HepG2 (cell line): ENCODE results near the gene ZFPM1.

Source experiments
- CREB1 ChIP-seq, 2 experiments: fragments of 450-650 bp in 1 of 2; IDR thresholded peaks; 2 replicates each; pipeline ENCODE4 v1.6.1; 2016 to 2017; ENCODE audit warnings: control low read depth in 1 of 2, mild to moderate bottlenecking in 1 of 2, missing compliant biosample characterization in 1 of 2, missing genetic modification characterization in 1 of 2
- CTCF ChIP-seq: sonication (generic); formaldehyde crosslinking; IDR thresholded peaks from 2 replicates; pipeline ENCODE4 v1.5.0; 2020; ENCODE audit warnings: mild to moderate bottlenecking, missing genetic modification reagents, moderate library complexity
- SAP130 ChIP-seq: IDR thresholded peaks from 2 replicates; pipeline ENCODE4 v1.6.1; 2016; ENCODE audit warnings: low read depth
- TARDBP ChIP-seq: sonication (generic); formaldehyde crosslinking; IDR thresholded peaks from 2 replicates; pipeline ENCODE4 v1.8.0; 2022; ENCODE audit warnings: mild to moderate bottlenecking, missing genetic modification reagents
- TBL1XR1 ChIP-seq: fragments of 150-350 bp; IDR thresholded peaks from 2 replicates; pipeline ENCODE4 v1.6.1; 2014; ENCODE audit warnings: borderline replicate concordance, low read length; ENCODE audit not compliant: partially characterized antibody
- ZNF124 ChIP-seq: sonication (generic); formaldehyde crosslinking; IDR thresholded peaks from 2 replicates; pipeline ENCODE4 v1.4.0; 2020; ENCODE audit warnings: missing genetic modification reagents

DNA sequence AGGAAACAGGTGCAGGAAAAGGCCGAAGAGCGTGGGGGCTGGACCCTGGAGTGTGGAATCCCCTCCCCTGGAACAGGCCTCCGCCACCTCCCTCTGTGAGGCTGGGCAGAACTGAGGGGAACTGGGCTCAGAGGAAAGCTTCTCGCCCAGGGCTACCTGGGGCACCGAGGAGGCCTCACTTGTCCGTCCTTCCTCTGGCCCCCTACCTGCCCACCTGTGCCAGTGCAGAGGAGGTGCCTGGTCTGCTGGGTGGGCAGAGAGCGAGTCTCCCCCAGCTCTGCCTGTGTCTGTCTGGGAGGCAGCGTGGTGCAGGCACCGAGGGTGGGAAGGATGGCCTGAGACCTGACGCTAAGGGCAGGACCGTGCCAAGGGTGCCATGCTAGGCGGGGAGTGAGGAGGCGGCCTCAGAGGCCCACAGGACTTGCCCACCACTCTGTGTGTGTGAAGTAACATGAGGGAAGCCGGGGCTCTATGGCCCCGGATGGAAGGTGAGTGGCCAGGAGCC, 42.2 kb downstream of the ZFPM1 start:
- no peak for TF ChIP-seq CREB1 (IDR thresholded peaks at IDR 0.05)
- TF ChIP-seq CREB1 (CRISPR knock-in tag; IDR thresholded peaks at IDR 0.05): no peak
- TF ChIP-seq TBL1XR1: no peak
- no peak for TF ChIP-seq TARDBP
- no peak for TF ChIP-seq CTCF (CRISPR knock-in tag)
- TF ChIP-seq ZNF124 (CRISPR knock-in tag): no peak
- no peak for TF ChIP-seq SAP130 (CRISPR knock-in tag)
